NCI-H226 (cell line): Measurements from ENCODE around the gene TEDC1.

Experiments
- DNase-seq: peaks from one replicate; pipeline ENCODE4 v3.0.0-alpha.2; 2015

Gene TEDC1

GRCh38 chr14:105490572-105491365, at the start of gene TEDC1:
TEDC1 (plus strand) TSS chr14:105491246; CDS start chr14:105491376, 130 bp downstream.
- DNase-seq: peak; percentile 100

- DNase-seq: no peak
These were observed 48.9 kb upstream of the TEDC1 start for GRCh38 chr14:105442125-105442524.

GRCh38 chr14:105442834-105443233, 48.2 kb upstream of the TEDC1 start:
- no peak for DNase-seq

- no peak for DNase-seq
These were observed 46.2 kb upstream of the TEDC1 start for GRCh38 chr14:105444859-105445258.

- DNase-seq: no peak
These were observed 45.8 kb upstream of the TEDC1 start for GRCh38 chr14:105445290-105445689.

GRCh38 chr14:105445901-105446845, 44.9 kb upstream of the TEDC1 start:
- DNase-seq: no peak

- DNase-seq: no peak
These were observed 44.1 kb upstream of the TEDC1 start for GRCh38 chr14:105446971-105447370.

- no peak for DNase-seq
These were observed 43.1 kb upstream of the TEDC1 start for GRCh38 chr14:105447651-105448640.

GRCh38 chr14:105448706-105449111, 42.3 kb upstream of the TEDC1 start:
- peak; percentile 22 for DNase-seq

GRCh38 chr14:105449276-105450122, 41.5 kb upstream of the TEDC1 start:
- DNase-seq: no peak

- no peak for DNase-seq
These were observed 40.9 kb upstream of the TEDC1 start for GRCh38 chr14:105450123-105450505.

- DNase-seq: no peak
These were observed 40.0 kb upstream of the TEDC1 start for GRCh38 chr14:105450864-105451720.

- DNase-seq: no peak
These were observed 38.1 kb upstream of the TEDC1 start for GRCh38 chr14:105452963-105453362.

- DNase-seq: no peak
These were observed 37.2 kb upstream of the TEDC1 start for GRCh38 chr14:105453847-105454246.

- no peak for DNase-seq
These were observed 35.9 kb upstream of the TEDC1 start for GRCh38 chr14:105455086-105455640.

- DNase-seq: no peak
These were observed 35.0 kb upstream of the TEDC1 start for GRCh38 chr14:105455766-105456660.

- DNase-seq: no peak
These were observed 34.1 kb upstream of the TEDC1 start for GRCh38 chr14:105456736-105457617.

GRCh38 chr14:105458010-105458409, 33.0 kb upstream of the TEDC1 start:
- DNase-seq: no peak
